Measurements from ENCODE around the gene GPRIN1.

GRCh38 chr5:176595386-176595943 is 14.5 kb downstream of the GPRIN1 start:
- no peak for TF ChIP-seq EZH2phosphoT487 (IDR thresholded peaks at IDR 0.05; ENCODE audit: borderline replicate concordance, low read length)
- TF ChIP-seq CTCF (IDR thresholded peaks at IDR 0.05; ENCODE audit: low read depth, low read length, poor library complexity, severe bottlenecking) = no peak

All from DOHH2 (cell line).